Measurements from ENCODE around the gene SLC22A14.

- TF ChIP-seq POLR2A (IDR thresholded peaks at IDR 0.05) = no peak
- TF ChIP-seq CTCF (IDR thresholded peaks at IDR 0.05) = no peak
Observed at GRCh38 chr3:38354588-38355330, 72.7 kb downstream of the SLC22A14 start.
